Suprapubic skin (tissue), 4 donors: ENCODE data around the gene IMMP2L. TPM values are rescaled to one million over a fixed set of nuclear protein-coding genes. Genes with fewer than 3 reads are reported as not detected.

Experiments
- DNase-seq, 2 donors: peaks; one replicate each; pipeline ENCODE4 v3.0.0-alpha.2; 2019; ENCODE audit warnings: low spot score in 2 of 2
- H3K27ac ChIP-seq: fragments of 200-600 bp; sonication (generic); one replicate; pipeline ENCODE4 v1.5.1; 2019
- H3K27me3 ChIP-seq: fragments of 200-600 bp; sonication (generic); one replicate; pipeline ENCODE4 v1.5.1; 2019
- H3K36me3 ChIP-seq: fragments of 200-600 bp; sonication (generic); one replicate; pipeline ENCODE4 v1.5.1; 2019
- H3K4me1 ChIP-seq: fragments of 200-600 bp; sonication (generic); one replicate; pipeline ENCODE4 v1.5.1; 2019
- H3K4me3 ChIP-seq: fragments of 200-600 bp; sonication (generic); one replicate; pipeline ENCODE4 v1.5.1; 2019; ENCODE audit warnings: mild to moderate bottlenecking
- H3K9me3 ChIP-seq: fragments of 200-600 bp; sonication (generic); one replicate; pipeline ENCODE4 v1.5.1; 2019
- CTCF ChIP-seq, 2 donors: fragments of 200-600 bp in 1 of 2; fragments of 450-650 bp in 1 of 2; sonication (generic) in 1 of 2; IDR thresholded peaks; one replicate each; pipeline ENCODE4 v1.5.1; 2016 to 2019; ENCODE audit warnings: antibody characterized with exemption in 2 of 2, mild to moderate bottlenecking in 1 of 2, moderate library complexity in 1 of 2
- EP300 ChIP-seq: sonication (generic); formaldehyde crosslinking; IDR thresholded peaks from one replicate; pipeline ENCODE4 v1.6.1; 2017; ENCODE audit warnings: antibody characterized with exemption
- POLR2A ChIP-seq, 2 donors: fragments of 450-650 bp; IDR thresholded peaks; one replicate each; pipeline ENCODE4 v1.6.1; 2017; ENCODE audit warnings: antibody characterized with exemption in 2 of 2, mild to moderate bottlenecking in 2 of 2, moderate library complexity in 2 of 2
- POLR2AphosphoS5 ChIP-seq, 3 donors: sonication (generic); formaldehyde crosslinking; IDR thresholded peaks; one replicate each; pipeline ENCODE4 v1.6.1; 2017; ENCODE audit warnings: antibody characterized with exemption in 3 of 3
- WGBS: methylation state at CpG from one replicate; pipeline ENCODE4 v1.1.5; 2018; 5-methylcytosine and 5-hydroxymethylcytosine counted together
- total RNA-seq, 4 donors: library from RNA; depleted of rRNA; stranded (reverse); fragments of >200 nt; gene quantifications; one replicate each; pipeline ENCODE4 v1.1.0, GENCODE V29; 2016

The IMMP2L gene
- total RNA-seq, 4 donors from 2014 or later: 10.6 to 20.6 (median 14.6) TPM

- WGBS: 96% methylated on average over 1 of the region's 1 CpG
- no peak for DNase-seq
- TF ChIP-seq POLR2AphosphoS5 (IDR thresholded peaks at IDR 0.05): no peak
- no peak for TF ChIP-seq EP300
- no peak for TF ChIP-seq CTCF (IDR thresholded peaks at IDR 0.05)
- no peak for TF ChIP-seq POLR2A (IDR thresholded peaks at IDR 0.05)
Measured at GRCh38 chr7:111308691-111309090, 253.6 kb downstream of the IMMP2L start.

GRCh38 chr7:111301891-111302290 is 260.4 kb downstream of the IMMP2L start:
- H3K36me3 ChIP-seq: no peaks in the 10 kb centered on the region
- no peak overlapping the region for H3K4me3 ChIP-seq
- TF ChIP-seq EP300 (no peak), POLR2A (IDR thresholded peaks at IDR 0.05) (no peak), CTCF (IDR thresholded peaks at IDR 0.05) (no peak), POLR2AphosphoS5 (IDR thresholded peaks at IDR 0.05) (no peak)

More at GRCh38 chr7:111308691-111309090, 253.6 kb downstream of the IMMP2L start:
- no peaks in the 10 kb centered on the region for H3K27me3 ChIP-seq
- H3K9me3 ChIP-seq: no peaks in the 10 kb centered on the region
- no peak overlapping the region for H3K4me3 ChIP-seq
- no peaks in the 10 kb centered on the region for H3K36me3 ChIP-seq
- H3K27ac ChIP-seq: no peak overlapping the region
- H3K4me1 ChIP-seq: no peaks in the 10 kb centered on the region

GRCh38 chr7:111294494-111294893 is 267.8 kb downstream of the IMMP2L start:
- TF ChIP-seq EP300 (no peak), POLR2AphosphoS5 (IDR thresholded peaks at IDR 0.05) (no peak), POLR2A (IDR thresholded peaks at IDR 0.05) (no peak), CTCF (IDR thresholded peaks at IDR 0.05) (no peak)
- Histone ChIP-seq H3K36me3 (no peaks in the 10 kb centered on the region), H3K4me1 (no peaks in the 10 kb centered on the region), H3K4me3 (no peak overlapping the region), H3K9me3 (no peaks in the 10 kb centered on the region), H3K27ac (no peak overlapping the region), H3K27me3 (no peaks in the 10 kb centered on the region)
- DNase-seq: no peak
- WGBS: 93% methylated on average over 4 of the region's 4 CpGs

More at GRCh38 chr7:111301891-111302290, 260.4 kb downstream of the IMMP2L start:
- WGBS: 94% methylated on average over 1 of the region's 1 CpG
- Histone ChIP-seq H3K4me1 (no peaks in the 10 kb centered on the region), H3K27ac (no peak overlapping the region), H3K27me3 (no peaks in the 10 kb centered on the region), H3K9me3 (no peaks in the 10 kb centered on the region)
- DNase-seq: no peak

- H3K27me3 ChIP-seq: no peaks in the 10 kb centered on the region
- TF ChIP-seq POLR2AphosphoS5 (IDR thresholded peaks at IDR 0.05): no peak
- TF ChIP-seq POLR2A (IDR thresholded peaks at IDR 0.05): no peak
- no peak for TF ChIP-seq CTCF (IDR thresholded peaks at IDR 0.05)
- no peak for TF ChIP-seq EP300
- H3K9me3 ChIP-seq: no peaks in the 10 kb centered on the region
- no peaks in the 10 kb centered on the region for H3K4me1 ChIP-seq
- WGBS: 53% methylated on average over 1 of the region's 1 CpG
- no peak for DNase-seq
- H3K4me3 ChIP-seq: no peak overlapping the region
- no peaks in the 10 kb centered on the region for H3K36me3 ChIP-seq
- H3K27ac ChIP-seq: no peak overlapping the region
Measured at GRCh38 chr7:111292026-111292470, 270.2 kb downstream of the IMMP2L start.

- no peak for TF ChIP-seq CTCF (IDR thresholded peaks at IDR 0.05)
- no peak for TF ChIP-seq POLR2A (IDR thresholded peaks at IDR 0.05)
- TF ChIP-seq POLR2AphosphoS5 (IDR thresholded peaks at IDR 0.05): no peak
- TF ChIP-seq EP300: no peak
- Histone ChIP-seq H3K27ac (no peak overlapping the region), H3K27me3 (no peaks in the 10 kb centered on the region), H3K4me1 (no peaks in the 10 kb centered on the region), H3K36me3 (no peaks in the 10 kb centered on the region), H3K9me3 (no peaks in the 10 kb centered on the region), H3K4me3 (no peak overlapping the region)
- no peak for DNase-seq
- 88% methylated on average over 1 of the region's 1 CpG for WGBS
Measured at GRCh38 chr7:111290982-111291381, 271.3 kb downstream of the IMMP2L start.
